H1 (cell line): ENCODE results near the gene MYPN. TPM values are rescaled to one million over a fixed set of nuclear protein-coding genes. Genes with fewer than 3 reads are reported as not detected.

Experiments used
- CTCF ChIA-PET: fragments of 300-600 bp; sonication (Branson Sonifier 250); formaldehyde crosslinking; loops from one replicate; lab custom pipeline; 2021; ENCODE audit not compliant: partially characterized antibody; lab: Charles Lee
- POLR2A ChIA-PET: fragments of 300-600 bp; sonication (Branson Sonifier 250); formaldehyde crosslinking; loops from one replicate; lab custom pipeline; 2021; ENCODE audit warnings: inconsistent platforms; ENCODE audit not compliant: partially characterized antibody; lab: Charles Lee
- DNase-seq, 2 experiments: peaks; one replicate each; pipeline versions ENCODE4 v3.0.0 to v3.0.0-alpha.2; 2010 to 2022; ENCODE audit warnings: low spot score in 2 of 2, low read depth in 1 of 2, mixed read lengths in 1 of 2
- FAIRE-seq: peaks from 2 replicates; lab custom pipeline; 2011; peaks lifted over from hg19 to GRCh38; lab: Jason Lieb, UNC
- H2AFZ ChIP-seq: 2 replicates; pipeline ENCODE4 v1.8.1; 2012; ENCODE audit warnings: low read length, inconsistent platforms
- H2AK5ac ChIP-seq: 2 replicates; pipeline ENCODE4 v1.6.1; 2013; ENCODE audit warnings: low read depth, low read length
- H2BK120ac ChIP-seq: replicated peaks from 2 replicates; pipeline ENCODE3; 2013; ENCODE audit warnings: low read depth, low read length, inconsistent platforms
- H2BK12ac ChIP-seq: 2 replicates; pipeline ENCODE4 v1.6.1; 2013; ENCODE audit warnings: low read depth, low read length
- H2BK15ac ChIP-seq: 2 replicates; pipeline ENCODE4 v1.6.1; 2013; ENCODE audit warnings: low read length
- H2BK20ac ChIP-seq: 2 replicates; pipeline ENCODE4 v1.6.1; 2013; ENCODE audit warnings: low read length
- H2BK5ac ChIP-seq: 2 replicates; pipeline ENCODE4 v1.6.1; 2013; ENCODE audit warnings: low read depth, low read length
- H3K14ac ChIP-seq: 2 replicates; pipeline ENCODE4 v1.6.1; 2013; ENCODE audit warnings: inconsistent platforms; ENCODE audit not compliant: insufficient read length
- H3K18ac ChIP-seq: 2 replicates; pipeline ENCODE4 v1.6.1; 2013; ENCODE audit warnings: low read length; ENCODE audit errors: extremely low read depth
- H3K23ac ChIP-seq: 2 replicates; pipeline ENCODE4 v1.6.1; 2013; ENCODE audit warnings: inconsistent platforms; ENCODE audit not compliant: insufficient read length
- H3K23me2 ChIP-seq: 2 replicates; pipeline ENCODE4 v1.6.1; 2013; ENCODE audit warnings: low read depth, low read length
- H3K27ac ChIP-seq: 2 replicates; pipeline ENCODE4 v1.6.1; 2011; ENCODE audit warnings: low read depth, low read length, inconsistent platforms
- H3K27me3 ChIP-seq, 4 experiments: replicated peaks in 1 of 4; 1 replicate in 1 of 4; 2 replicates in 3 of 4; pipeline versions ENCODE4 v1.6.1 to v1.8.1; 2011 to 2013; ENCODE audit warnings: low read length in 3 of 4, mild to moderate bottlenecking in 3 of 4, inconsistent platforms in 2 of 4, mixed read lengths in 2 of 4, moderate library complexity in 1 of 4; ENCODE audit not compliant: control insufficient read depth in 3 of 4, insufficient read depth in 3 of 4; ENCODE audit errors: extremely low read depth in 1 of 4
- H3K36me3 ChIP-seq, 4 experiments: 2 replicates each; pipeline versions ENCODE4 v1.6.1 to v1.8.1; 2011 to 2013; ENCODE audit warnings: mild to moderate bottlenecking in 4 of 4, low read length in 3 of 4, moderate library complexity in 2 of 4, control low read depth in 1 of 4, inconsistent platforms in 1 of 4; ENCODE audit not compliant: insufficient read depth in 4 of 4, control insufficient read depth in 2 of 4
- H3K4ac ChIP-seq: replicated peaks from 2 replicates; pipeline ENCODE3; 2013; ENCODE audit warnings: low read length, low read depth, mixed read lengths, inconsistent platforms; ENCODE audit not compliant: insufficient read length
- H3K4me1 ChIP-seq, 4 experiments: replicated peaks in 1 of 4; 1 replicate in 1 of 4; 2 replicates in 3 of 4; pipeline versions ENCODE4 v1.6.1 to v1.8.1; 2011 to 2013; ENCODE audit warnings: low read length in 3 of 4, inconsistent platforms in 2 of 4, mixed read lengths in 1 of 4; ENCODE audit not compliant: insufficient read depth in 4 of 4, control insufficient read depth in 3 of 4
- H3K4me2 ChIP-seq, 2 experiments: 2 replicates each; pipeline versions ENCODE4 v1.6.1 to v1.8.1; 2011 to 2013; ENCODE audit warnings: low read depth in 2 of 2, low read length in 2 of 2, control low read depth in 1 of 2, inconsistent platforms in 1 of 2, mild to moderate bottlenecking in 1 of 2; ENCODE audit not compliant: insufficient read depth in 1 of 2
- H3K4me3 ChIP-seq, 4 experiments: fragments of 200-600, 300-600 bp in 1 of 4; sonication (generic), shearing (Covaris generic), sonication (Bioruptor Twin) in 1 of 4; 2 replicates each; pipeline versions ENCODE4 v1.5.1 to v1.8.1; 2011 to 2016; ENCODE audit warnings: low read length in 4 of 4, low read depth in 3 of 4, control low read depth in 2 of 4, inconsistent platforms in 2 of 4, mild to moderate bottlenecking in 2 of 4, mixed read lengths in 1 of 4, moderate library complexity in 1 of 4; ENCODE audit not compliant: insufficient read depth in 2 of 4; ENCODE audit errors: extremely low read depth in 1 of 4
- H3K56ac ChIP-seq: replicated peaks from 2 replicates; pipeline ENCODE3; 2013; ENCODE audit warnings: low read depth, mild to moderate bottlenecking, mixed read lengths, low read length, inconsistent platforms; ENCODE audit not compliant: insufficient read length
- H3K79me1 ChIP-seq: 2 replicates; pipeline ENCODE4 v1.6.1; 2013; ENCODE audit warnings: low read depth, low read length, control low read depth
- H3K79me2 ChIP-seq, 2 experiments: 2 replicates each; pipeline versions ENCODE4 v1.6.1 to v1.8.1; 2012 to 2013; ENCODE audit warnings: low read length in 2 of 2, mild to moderate bottlenecking in 2 of 2, inconsistent platforms in 1 of 2; ENCODE audit not compliant: insufficient read depth in 2 of 2, control insufficient read depth in 1 of 2
- H3K9ac ChIP-seq, 4 experiments: replicated peaks in 1 of 4; 1 replicate in 1 of 4; 2 replicates in 3 of 4; pipeline versions ENCODE4 v1.6.1 to v1.8.1; 2011 to 2013; ENCODE audit warnings: low read depth in 3 of 4, low read length in 3 of 4, control low read depth in 2 of 4, mild to moderate bottlenecking in 2 of 4, moderate library complexity in 2 of 4, inconsistent platforms in 1 of 4; ENCODE audit errors: extremely low read depth in 1 of 4
- H3K9me3 ChIP-seq, 2 experiments: 2 replicates each; pipeline versions ENCODE4 v1.6.1 to v1.8.1; 2012 to 2013; ENCODE audit warnings: mild to moderate bottlenecking in 2 of 2, moderate library complexity in 2 of 2, control low read depth in 1 of 2, inconsistent platforms in 1 of 2, low read depth in 1 of 2, low read length in 1 of 2, mixed read lengths in 1 of 2; ENCODE audit not compliant: insufficient read depth in 2 of 2
- H4K20me1 ChIP-seq, 2 experiments: replicated peaks in 1 of 2; 2 replicates each; pipeline versions ENCODE3 to v1.8.1; 2011 to 2013; ENCODE audit warnings: inconsistent platforms in 2 of 2, low read length in 2 of 2, mild to moderate bottlenecking in 1 of 2; ENCODE audit not compliant: insufficient read depth in 2 of 2, control insufficient read depth in 1 of 2
- H4K5ac ChIP-seq: 2 replicates; pipeline ENCODE4 v1.6.1; 2013; ENCODE audit warnings: low read length, low read depth, mixed read lengths, inconsistent platforms; ENCODE audit not compliant: insufficient read length
- H4K8ac ChIP-seq: 2 replicates; pipeline ENCODE4 v1.8.0; 2013; ENCODE audit warnings: mild to moderate bottlenecking, moderate library complexity, low read length, inconsistent platforms; ENCODE audit not compliant: insufficient read depth; ENCODE audit errors: extremely low read depth
- H4K91ac ChIP-seq: replicated peaks from 2 replicates; pipeline ENCODE3; 2013; ENCODE audit warnings: low read length, mixed read lengths, inconsistent platforms; ENCODE audit not compliant: insufficient read length
- CBX8 ChIP-seq: fragments of 300-800, 300-1000 bp; sonication (generic); IDR thresholded peaks from 2 replicates; pipeline ENCODE4 v1.7.1; 2016; ENCODE audit warnings: low read depth, low read length, borderline replicate concordance
- CEBPB ChIP-seq: IDR thresholded peaks from 2 replicates; pipeline ENCODE4 v1.6.1; 2012; ENCODE audit warnings: low read depth, low read length
- CTBP2 ChIP-seq: IDR thresholded peaks from 2 replicates; pipeline ENCODE4 v1.7.0; 2011; ENCODE audit warnings: borderline replicate concordance, mild to moderate bottlenecking, moderate library complexity, mixed read lengths, low read length; ENCODE audit not compliant: insufficient read depth, insufficient read length
- EP300 ChIP-seq, 2 experiments: IDR thresholded peaks; 1 replicate in 1 of 2; 2 replicates in 1 of 2; pipeline ENCODE4 v1.6.1; 2011 to 2012; ENCODE audit warnings: low read depth in 2 of 2, low read length in 2 of 2, mild to moderate bottlenecking in 2 of 2, borderline replicate concordance in 1 of 2, inconsistent platforms in 1 of 2, moderate library complexity in 1 of 2
- HDAC2 ChIP-seq, 2 experiments: fragments of 300-600 bp in 1 of 2; sonication (generic) in 1 of 2; IDR thresholded peaks; 2 replicates each; pipeline ENCODE4 v1.6.1; 2011 to 2012; ENCODE audit warnings: low read depth in 2 of 2, low read length in 2 of 2, mild to moderate bottlenecking in 2 of 2, moderate library complexity in 2 of 2, borderline replicate concordance in 1 of 2, inconsistent platforms in 1 of 2
- HDAC6 ChIP-seq: IDR thresholded peaks from one replicate; pipeline ENCODE4 v1.7.1; 2012; ENCODE audit warnings: low read depth, mild to moderate bottlenecking, inconsistent platforms, low read length, moderate library complexity
- MAFK ChIP-seq: IDR thresholded peaks from 2 replicates; pipeline ENCODE4 v1.6.1; 2012; ENCODE audit warnings: low read depth, mild to moderate bottlenecking, improper control_type of control experiment, low read length
- POLR2AphosphoS5 ChIP-seq: IDR thresholded peaks from 2 replicates; pipeline ENCODE4 v1.6.1; 2011; ENCODE audit warnings: low read depth, low read length
- RAD21 ChIP-seq, 2 experiments: IDR thresholded peaks in 1 of 2; conservative IDR thresholded peaks in 1 of 2; 2 replicates each; pipeline ENCODE4 v1.6.1; 2011; ENCODE audit warnings: low read depth in 2 of 2, low read length in 2 of 2, improper control_type of control experiment in 1 of 2, inconsistent platforms in 1 of 2, mild to moderate bottlenecking in 1 of 2, moderate library complexity in 1 of 2
- RXRA ChIP-seq: IDR thresholded peaks from 2 replicates; pipeline ENCODE4 v1.6.1; 2011; ENCODE audit warnings: low read depth, mild to moderate bottlenecking, low read length, moderate library complexity; ENCODE audit not compliant: insufficient read depth
- SP1 ChIP-seq: IDR thresholded peaks from 2 replicates; pipeline ENCODE4 v1.6.1; 2011; ENCODE audit warnings: low read depth, low read length
- SP4 ChIP-seq: IDR thresholded peaks from 2 replicates; pipeline ENCODE4 v1.6.1; 2012; ENCODE audit warnings: low read length, inconsistent platforms
- TAF7 ChIP-seq: optimal IDR thresholded peaks from 2 replicates; pipeline ENCODE3; 2011; ENCODE audit warnings: low read depth, mild to moderate bottlenecking, inconsistent platforms, low read length, moderate library complexity, borderline replicate concordance
- WGBS, 2 experiments: shearing (Covaris generic) in 1 of 2; methylation state at CpG; one replicate each; pipeline versions ENCODE4 v1.1.6 to v1.1.7; 2013 to 2015; ENCODE audit warnings: low lambda C conversion rate in 2 of 2, mixed read lengths in 2 of 2, inconsistent platforms in 1 of 2, low coverage in 1 of 2, missing lambda C conversion rate in 1 of 2; ENCODE audit not compliant: insufficient replicate concordance in 2 of 2, insufficient coverage in 1 of 2, insufficient read length in 1 of 2; ENCODE audit errors: extremely low coverage in 1 of 2, missing lambda C conversion rate in 1 of 2; 5-methylcytosine and 5-hydroxymethylcytosine counted together
- polyA plus RNA-seq, 7 experiments: library from polyadenylated mRNA; depleted of rRNA in 3 of 7; stranded (reverse) in 5 of 7; unstranded in 2 of 7; fragments of >200 nt in 5 of 7; fragments of 200-250 nt in 2 of 7; gene quantifications; 1 replicate in 5 of 7; 2 replicates in 1 of 7; 4 replicates in 1 of 7; pipeline versions ENCODE4 v1.2.1 to v1.2.3, GENCODE V29; 2011 to 2013; ENCODE audit warnings: missing spikeins in 2 of 7, mixed read lengths in 2 of 7
- total RNA-seq: library from RNA; stranded (reverse); fragmentation: NEBNext Ultra II Directional; extraction: Animal tissue kit (Norgen Biotek cat#: 25700); gene quantifications from 2 replicates; pipeline ENCODE4 v1.2.1, GENCODE V29; 2021

Gene MYPN
- total and polyA plus RNA-seq, 2 of the 8 experiments (the other 6 are each of a cell fraction or from before 2014, with no cell fraction given) = not detected

- no peak overlapping the region for H2BK5ac ChIP-seq
- 88% methylated on average over 4 of the region's 4 CpGs; no CpG with 5 or more reads in 1 of the 2 experiments for whole genome bisulfite sequencing, 2 experiments
- H2BK20ac ChIP-seq = no peak overlapping the region
- no peak overlapping the region for H3K23ac ChIP-seq
- FAIRE-seq = no peak
- no peak overlapping the region for H3K4ac ChIP-seq
- H4K20me1 ChIP-seq = peaks cover 0 to 3% of the 10 kb centered on the region in 2 experiments
- H2BK120ac ChIP-seq = no peak overlapping the region
- DNase-seq = no peak
- H3K79me1 ChIP-seq = peaks cover 3% of the 10 kb centered on the region
- no peak overlapping the region for H3K18ac ChIP-seq
- H3K4me2 ChIP-seq = no peak overlapping the region
- H3K9ac ChIP-seq = no peak overlapping the region; a peak in 1 of 7 replicates
- peaks cover 0 to 44% of the 10 kb centered on the region in 2 experiments; a peak in 3 of 4 replicates for H3K79me2 ChIP-seq
- no peaks in the 10 kb centered on the region for H3K9me3 ChIP-seq
- POLR2A ChIA-PET = interaction anchor here (0.8 kb wide), 1 partner anchor 11 kb away, joined by 3 read pairs; no protein-coding TSS in a partner anchor
- no peak overlapping the region for H4K8ac ChIP-seq
- H3K56ac ChIP-seq = no peak overlapping the region
- peaks cover 0 to 3% (median 0%) of the 10 kb centered on the region in 4 experiments; a peak in 1 of 7 replicates for H3K4me1 ChIP-seq
- H2BK12ac ChIP-seq = no peak overlapping the region
- no peak overlapping the region for H3K14ac ChIP-seq
- no peak overlapping the region for H2AFZ ChIP-seq
- H3K4me3 ChIP-seq = no peak overlapping the region
- H3K27ac ChIP-seq = no peak overlapping the region
- H3K23me2 ChIP-seq = no peaks in the 10 kb centered on the region
- H2AK5ac ChIP-seq = no peak overlapping the region
- H2BK15ac ChIP-seq = no peak overlapping the region
- no peak overlapping the region for H4K91ac ChIP-seq
- peaks cover 0 to 42% (median 2%) of the 10 kb centered on the region in 4 experiments; a peak in 4 of 8 replicates for H3K36me3 ChIP-seq
- no peaks in the 10 kb centered on the region for H3K27me3 ChIP-seq
- CTCF ChIA-PET = interaction anchor here (0.8 to 1.5 kb wide), 5 partner anchors 9 to 279 kb away, joined by 3 to 8 read pairs (median 3); no protein-coding TSS in a partner anchor
- no peak overlapping the region for H4K5ac ChIP-seq
- TF ChIP-seq POLR2AphosphoS5 (no peak), RAD21 (IDR thresholded peaks at IDR 0.05 in 1 of 2, conservative IDR thresholded peaks at IDR 0.05 in 1 of 2; ENCODE audit: low read depth in 2 of 2, low read length in 2 of 2) (no peak), TAF7 (no peak), CEBPB (no peak), SP1 (no peak), RXRA (no peak), MAFK (no peak), HDAC2 (IDR thresholded peaks at IDR 0.05; ENCODE audit: borderline replicate concordance in 1 of 2, low read depth in 2 of 2, low read length in 2 of 2) (no peak), CBX8 (no peak), HDAC6 (no peak), CTBP2 (no peak), EP300 (IDR thresholded peaks at IDR 0.05; ENCODE audit: borderline replicate concordance in 1 of 2, low read depth in 2 of 2, low read length in 2 of 2) (no peak), SP4 (no peak)
Observed at GRCh38 chr10:68067029-68067428, 42.3 kb upstream of the MYPN start.
